WTC11 (cell line): ENCODE results near the gene ATP6V1C2.

Experiments
- ATF2 ChIP-seq: sonication (generic); formaldehyde crosslinking; IDR thresholded peaks from 2 replicates; pipeline ENCODE4 v1.8.1; 2022; ENCODE audit warnings: low read depth, missing genetic modification reagents, borderline replicate concordance
- ATF3 ChIP-seq: sonication (generic); formaldehyde crosslinking; conservative IDR thresholded peaks from 2 replicates; pipeline ENCODE4 v1.8.1; 2022; ENCODE audit warnings: mild to moderate bottlenecking, missing genetic modification reagents
- CREB1 ChIP-seq: sonication (generic); formaldehyde crosslinking; IDR thresholded peaks from 2 replicates; pipeline ENCODE4 v1.8.0; 2023; ENCODE audit warnings: mild to moderate bottlenecking, missing genetic modification reagents
- CREM ChIP-seq: sonication (generic); formaldehyde crosslinking; IDR thresholded peaks from 2 replicates; pipeline ENCODE4 v1.8.1; 2022; ENCODE audit warnings: mild to moderate bottlenecking, missing genetic modification reagents, moderate library complexity
- CTCF ChIP-seq: fragments of 200-600 bp; IDR thresholded peaks from 2 replicates; pipeline ENCODE4 v1.8.0; 2022; ENCODE audit warnings: antibody characterized with exemption
- IRF1 ChIP-seq: sonication (generic); formaldehyde crosslinking; IDR thresholded peaks from 2 replicates; pipeline ENCODE4 v1.8.0; 2023; ENCODE audit warnings: missing genetic modification reagents
- JUN ChIP-seq: sonication (generic); formaldehyde crosslinking; IDR thresholded peaks from 2 replicates; pipeline ENCODE4 v1.8.0; 2023; ENCODE audit warnings: mild to moderate bottlenecking, missing genetic modification reagents
- NFE2L1 ChIP-seq: sonication (generic); formaldehyde crosslinking; IDR thresholded peaks from 2 replicates; pipeline ENCODE4 v1.8.1; 2023; ENCODE audit warnings: missing genetic modification reagents
- NR1H2 ChIP-seq: sonication (generic); formaldehyde crosslinking; IDR thresholded peaks from 2 replicates; pipeline ENCODE4 v1.9.0; 2021; ENCODE audit warnings: mild to moderate bottlenecking, moderate library complexity, missing genetic modification reagents
- SP1 ChIP-seq: sonication (generic); formaldehyde crosslinking; conservative IDR thresholded peaks from 2 replicates; pipeline ENCODE4 v1.8.1; 2022; ENCODE audit warnings: missing genetic modification reagents
- TEAD4 ChIP-seq: sonication (generic); formaldehyde crosslinking; IDR thresholded peaks from 2 replicates; pipeline ENCODE4 v1.8.0; 2022; ENCODE audit warnings: mild to moderate bottlenecking, missing genetic modification reagents
- ZSCAN18 ChIP-seq: fragments of 250-450 bp; sonication (Bioruptor Pico); IDR thresholded peaks from 2 replicates; pipeline ENCODE4 v2.1.2; 2022; ENCODE audit warnings: mild to moderate bottlenecking, moderate library complexity

- TF ChIP-seq NR1H2 (CRISPR knock-in tag) (no peak), CTCF (no peak), ATF3 (CRISPR knock-in tag) (no peak), ZSCAN18 (CRISPR knock-in tag) (no peak), CREM (CRISPR knock-in tag) (no peak), IRF1 (CRISPR knock-in tag) (no peak), CREB1 (CRISPR knock-in tag) (no peak), SP1 (CRISPR knock-in tag) (no peak), JUN (CRISPR knock-in tag) (no peak), TEAD4 (CRISPR knock-in tag) (no peak), ATF2 (CRISPR knock-in tag) (no peak), NFE2L1 (CRISPR knock-in tag) (no peak)
Measured at GRCh38 chr2:10826625-10827024, 105.2 kb downstream of the ATP6V1C2 start.
